HCT116 (cell line): ENCODE data around the gene OARD1. TPM values are rescaled to one million over a fixed set of nuclear protein-coding genes. Genes with fewer than 3 reads are reported as not detected.

Source experiments
- ATAC-seq: fragments of 200-7000 bp; cut with Tn5 transposase; 2 replicates; pipeline ENCODE4 v1.9.1; 2020; ENCODE audit warnings: mild to moderate bottlenecking, moderate library complexity
- BruUV-seq: library from RNA; stranded (reverse); fragments of 400-500 nt; replicated peaks from 2 replicates; lab custom pipeline; 2021; lab: Mats Ljungman, UMichigan
- CTCF ChIA-PET: fragments of 300-600 bp; sonication (Branson Sonifier 250); formaldehyde crosslinking; loops from one replicate; lab custom pipeline; 2021; ENCODE audit warnings: antibody characterized with exemption; lab: Charles Lee
- POLR2A ChIA-PET: fragments of 300-600, 350-600 bp; sonication (Branson Sonifier 250); formaldehyde crosslinking; loops from one replicate; lab custom pipeline; 2021; ENCODE audit warnings: antibody characterized with exemption; lab: Charles Lee
- RAD21 ChIA-PET, 2 experiments: fragments of 300-600 bp; sonication (Branson Sonifier 250); formaldehyde crosslinking; loops; one replicate each; lab custom pipeline; 2023; ENCODE audit warnings: low total read pairs in 2 of 2; ENCODE audit not compliant: uncharacterized antibody in 2 of 2, unreplicated experiment in 2 of 2, low non-redundant PET in 1 of 2; lab: Charles Lee
- DNase-seq: peaks from one replicate; pipeline ENCODE4 v3.0.0-alpha.2; 2010; ENCODE audit warnings: low read depth, low spot score
- H2AFZ ChIP-seq: fragments of 200-600 bp; shearing (Covaris generic), sonication (generic); 2 replicates; pipeline ENCODE4 v1.6.1; 2017; ENCODE audit warnings: low read depth, mixed run types, mixed read lengths, antibody characterized with exemption, low read length; ENCODE audit not compliant: poor library complexity, severe bottlenecking
- H3K27ac ChIP-seq: 2 replicates; pipeline ENCODE4 v1.5.1; 2012; ENCODE audit warnings: low read depth, low read length
- H3K27me3 ChIP-seq: fragments of 200-600 bp; sonication (generic); 2 replicates; pipeline ENCODE4 v1.6.1; 2016; ENCODE audit warnings: mixed run types, low read length, mixed read lengths; ENCODE audit not compliant: insufficient read depth
- H3K36me3 ChIP-seq, 2 experiments: fragments of 200-500 bp in 1 of 2; fragments of 200-600 bp in 1 of 2; sonication (Bioruptor generic) in 1 of 2; sonication (generic) in 1 of 2; 2 replicates each; pipeline versions ENCODE4 v1.5.1 to v1.6.1; 2014 to 2016; ENCODE audit warnings: low read length in 2 of 2, inconsistent platforms in 1 of 2, mixed read lengths in 1 of 2, mixed run types in 1 of 2; ENCODE audit not compliant: insufficient read depth in 2 of 2, control insufficient read depth in 1 of 2
- H3K4me1 ChIP-seq, 2 experiments: fragments of 200-600 bp in 1 of 2; sonication (generic) in 1 of 2; 2 replicates each; pipeline versions ENCODE4 v1.5.1 to v1.6.1; 2012 to 2017; ENCODE audit warnings: low read length in 2 of 2, inconsistent platforms in 1 of 2, mild to moderate bottlenecking in 1 of 2, mixed read lengths in 1 of 2, mixed run types in 1 of 2, moderate library complexity in 1 of 2; ENCODE audit not compliant: insufficient read depth in 2 of 2, control insufficient read depth in 1 of 2
- H3K4me2 ChIP-seq: fragments of 200-600 bp; sonication (generic); 2 replicates; pipeline ENCODE4 v1.6.1; 2017; ENCODE audit warnings: mixed run types, low read length, mixed read lengths
- H3K4me3 ChIP-seq, 2 experiments: fragments of 200-600 bp in 1 of 2; sonication (generic) in 1 of 2; replicated peaks in 1 of 2; 2 replicates each; pipeline ENCODE4 v1.5.1; 2011 to 2016; ENCODE audit warnings: low read length in 2 of 2, control low read depth in 1 of 2, low read depth in 1 of 2, mild to moderate bottlenecking in 1 of 2, mixed read lengths in 1 of 2, mixed run types in 1 of 2
- H3K79me2 ChIP-seq: fragments of 200-600 bp; sonication (generic); 2 replicates; pipeline ENCODE4 v1.6.1; 2017; ENCODE audit warnings: mild to moderate bottlenecking, mixed run types, low read length, moderate library complexity, mixed read lengths; ENCODE audit not compliant: insufficient read depth
- H3K9ac ChIP-seq: fragments of 200-600 bp; sonication (generic); 2 replicates; pipeline ENCODE4 v1.6.1; 2016; ENCODE audit warnings: low read length, mixed read lengths
- H3K9me2 ChIP-seq: fragments of 200-600 bp; sonication (generic), shearing (Covaris generic); 2 replicates; pipeline ENCODE4 v1.6.1; 2017; ENCODE audit warnings: mixed run types, mild to moderate bottlenecking, moderate library complexity; ENCODE audit not compliant: insufficient read depth
- H3K9me3 ChIP-seq, 2 experiments: fragments of 200-500 bp in 1 of 2; fragments of 200-600 bp in 1 of 2; sonication (Bioruptor generic) in 1 of 2; sonication (generic) in 1 of 2; 2 replicates each; pipeline ENCODE4 v1.6.1; 2014 to 2017; ENCODE audit warnings: low read length in 2 of 2, mixed read lengths in 2 of 2, inconsistent platforms in 1 of 2, low read depth in 1 of 2, mild to moderate bottlenecking in 1 of 2, mixed run types in 1 of 2, moderate library complexity in 1 of 2; ENCODE audit not compliant: control insufficient read depth in 1 of 2, insufficient read depth in 1 of 2
- H4K20me1 ChIP-seq: fragments of 200-600 bp; sonication (generic), shearing (Covaris generic); 2 replicates; pipeline ENCODE4 v1.6.1; 2017; ENCODE audit warnings: mixed run types, mild to moderate bottlenecking, moderate library complexity; ENCODE audit not compliant: insufficient read depth
- ELF1 ChIP-seq: IDR thresholded peaks from 2 replicates; pipeline ENCODE4 v1.6.1; 2012; ENCODE audit warnings: low read depth, borderline replicate concordance
- EZH2phosphoT487 ChIP-seq: fragments of 200-600 bp; IDR thresholded peaks from 2 replicates; pipeline ENCODE4 v1.6.1; 2018; ENCODE audit warnings: antibody characterized with exemption, borderline replicate concordance
- POLR2A ChIP-seq: IDR thresholded peaks from 2 replicates; pipeline ENCODE4 v1.7.0; 2011; ENCODE audit warnings: borderline replicate concordance; ENCODE audit not compliant: insufficient read depth, insufficient read length; ENCODE audit errors: extremely low read depth
- YY1 ChIP-seq: IDR thresholded peaks from 2 replicates; pipeline ENCODE4 v1.6.1; 2011; ENCODE audit warnings: low read length, low read depth, moderate library complexity, mild to moderate bottlenecking; ENCODE audit not compliant: insufficient replicate concordance; ENCODE audit errors: extremely low read depth
- ZBTB33 ChIP-seq: IDR thresholded peaks from 2 replicates; pipeline ENCODE4 v1.6.1; 2011; ENCODE audit warnings: mild to moderate bottlenecking, low read length, moderate library complexity; ENCODE audit not compliant: insufficient replicate concordance; ENCODE audit errors: extremely low read depth
- intact Hi-C: fragments of 100-400 bp; cut with micrococcal nuclease; formaldehyde crosslinking; loops from 2 replicates; pipeline ENCODE4 v1.10.0; 2022
- total RNA-seq: library from RNA; stranded (reverse); gene quantifications from one replicate; pipeline ENCODE4 v1.2.1, GENCODE V29; 2021; ENCODE audit not compliant: unreplicated experiment

OARD1 gene
- total RNA-seq, 1 experiment from 2014 or later = 28.7 TPM

- TSS peak; percentile 34 for BruUV-seq
- no peaks in the 10 kb centered on the region for H4K20me1 ChIP-seq
- H3K9ac ChIP-seq = peak overlapping the region; percentile 46
- H3K27ac ChIP-seq = no peak overlapping the region
- peak overlapping the region; percentile 48 to 58 for H3K4me3 ChIP-seq
- H3K4me2 ChIP-seq = peak overlapping the region; percentile 86
- RAD21 ChIA-PET = interaction anchor here in 1 of 2 experiments (0.6 to 1.3 kb wide), 3 partner anchors 133 to 551 kb away, joined by 3 to 7 read pairs (median 4); no protein-coding TSS in a partner anchor
- no peaks in the 10 kb centered on the region for H3K9me3 ChIP-seq
- no peaks in the 10 kb centered on the region for H3K79me2 ChIP-seq
- CTCF ChIA-PET = interaction anchor here (0.7 to 2.8 kb wide), 15 partner anchors 9 to 699 kb away, joined by 3 to 25 read pairs (median 6); partner anchors contain the start of genes NFYA and UNC5CL
- H3K9me2 ChIP-seq = no peaks in the 10 kb centered on the region
- peaks cover 11 to 20% of the 10 kb centered on the region in 2 experiments for H3K4me1 ChIP-seq
- TF ChIP-seq POLR2A (no peak), ELF1 (no peak), ZBTB33 (no peak), EZH2phosphoT487 (no peak)
- DNase-seq (no peak), ATAC-seq (no peak)
- POLR2A ChIA-PET = interaction anchor here (1.0 to 1.4 kb wide), 2 partner anchors 9 to 133 kb away, joined by 3 to 5 read pairs; no protein-coding TSS in a partner anchor
- no peak overlapping the region for H2AFZ ChIP-seq
- H3K36me3 ChIP-seq = no peaks in the 10 kb centered on the region
- H3K27me3 ChIP-seq = no peaks in the 10 kb centered on the region
- intact Hi-C loops = loop anchor here (1.0 to 10.0 kb wide), 5 partner anchors 21 to 1042 kb away; no protein-coding TSS in a partner anchor
These were observed 44.9 kb downstream of the OARD1 start for GRCh38 chr6:41027241-41027640.

GRCh38 chr6:41025966-41026530 lies 46.1 kb downstream of the OARD1 start:
- Histone ChIP-seq H3K9me2 (no peaks in the 10 kb centered on the region), H3K4me1 (peaks cover 20 to 29% of the 10 kb centered on the region in 2 experiments), H3K36me3 (no peaks in the 10 kb centered on the region), H3K9me3 (no peaks in the 10 kb centered on the region), H3K27me3 (no peaks in the 10 kb centered on the region), H3K4me3 (no peak overlapping the region), H3K4me2 (no peak overlapping the region), H3K27ac (no peak overlapping the region), H3K79me2 (no peaks in the 10 kb centered on the region), H3K9ac (no peak overlapping the region), H2AFZ (no peak overlapping the region), H4K20me1 (no peaks in the 10 kb centered on the region)
- no peak for ATAC-seq
- POLR2A ChIA-PET = no interaction called here
- no peak for DNase-seq
- intact Hi-C loops = loop anchor here (2.0 to 10.0 kb wide), 4 partner anchors 201 to 1041 kb away; no protein-coding TSS in a partner anchor
- TF ChIP-seq YY1 = no peak
- CTCF ChIA-PET = interaction anchor here (1.0 to 2.8 kb wide), 3 partner anchors 10 to 131 kb away, joined by 3 to 25 read pairs (median 22); partner anchors contain the start of gene UNC5CL
- RAD21 ChIA-PET = no interaction called here
- no TSS peak for BruUV-seq
